ENCODE measurements around the gene SLC22A1.

Gene SLC22A1

GRCh38 chr6:160204710-160205109 lies 83.1 kb downstream of the SLC22A1 start:
- no peak for DNase-seq (ENCODE audit: low read depth)
- TF ChIP-seq CTCF (conservative IDR thresholded peaks at IDR 0.05; ENCODE audit: low read length) = no peak
- no peak overlapping the region for H3K4me3 ChIP-seq (ENCODE audit: low read length)

- no peak for TF ChIP-seq CTCF (conservative IDR thresholded peaks at IDR 0.05; ENCODE audit: low read length)
- no peak for DNase-seq (ENCODE audit: low read depth)
- no peak overlapping the region for H3K4me3 ChIP-seq (ENCODE audit: low read length)
Measured at GRCh38 chr6:160207618-160208017, 86.0 kb downstream of the SLC22A1 start.
